GM18870 (cell line): Measurements from ENCODE around the gene P2RX1.

ENCODE experiments used
- ATAC-seq: cut with Tn5 transposase; IDR thresholded peaks from one replicate; pipeline ENCODE4 v1.9.1; 2021; ENCODE audit warnings: moderate library complexity; ENCODE audit not compliant: unreplicated experiment

Gene P2RX1

DNA sequence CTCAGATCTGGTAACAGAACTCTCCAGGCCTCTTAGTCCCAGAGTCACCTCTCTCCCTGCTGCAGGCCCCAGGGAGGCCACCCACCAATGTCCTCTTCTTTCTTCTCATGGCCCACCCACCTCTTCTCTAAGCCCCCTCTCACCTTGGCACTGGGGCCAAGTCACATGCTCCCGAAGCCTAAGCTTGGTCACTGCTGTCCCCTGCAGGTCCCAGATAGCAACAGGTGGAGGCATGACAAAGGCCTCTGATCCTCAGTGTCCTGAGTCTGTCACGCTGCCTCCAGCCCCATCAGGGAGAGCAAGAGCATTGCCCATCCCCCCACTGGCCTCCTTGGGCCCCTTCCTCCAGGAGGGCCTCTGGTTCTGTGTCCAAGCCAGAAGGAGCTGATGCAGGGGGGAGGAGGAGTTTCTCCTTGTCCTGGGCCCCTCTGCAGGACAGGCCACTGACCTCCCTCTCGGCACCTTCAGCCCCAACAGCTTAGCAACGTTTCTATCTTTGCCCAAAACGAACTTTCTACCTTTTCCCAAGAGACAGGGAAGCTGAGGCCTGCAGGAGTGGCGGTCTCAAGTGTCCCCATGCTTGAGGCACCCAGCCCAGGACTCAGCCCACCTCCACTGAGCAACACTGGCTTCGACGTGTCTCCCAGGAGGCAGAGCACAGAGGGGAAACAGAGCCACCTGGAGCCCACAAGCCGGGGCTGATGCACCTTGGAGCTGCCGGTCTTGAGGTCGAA, 8.6 kb downstream of the P2RX1 start:
- no peak for ATAC-seq

DNA sequence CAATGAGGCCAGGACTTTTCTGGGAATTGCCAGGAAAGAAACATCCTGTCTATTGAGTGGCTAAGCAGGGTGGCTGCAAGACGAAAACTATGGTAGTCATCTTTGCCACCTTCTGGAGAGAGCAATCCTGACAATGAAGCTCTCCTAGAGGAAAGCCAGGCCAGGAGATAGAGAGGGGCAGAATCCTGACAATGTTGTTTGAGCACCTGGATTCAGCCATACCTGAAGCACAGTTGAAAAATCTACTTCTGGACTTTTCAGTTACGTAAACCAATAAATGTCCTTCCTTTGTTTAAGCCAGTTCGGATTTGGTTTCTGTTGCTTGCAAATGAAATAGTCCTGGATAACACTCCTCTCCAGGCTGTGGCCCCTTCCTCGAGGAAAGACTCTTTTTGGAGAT, 9.4 kb downstream of the P2RX1 start:
- no peak for ATAC-seq

DNA sequence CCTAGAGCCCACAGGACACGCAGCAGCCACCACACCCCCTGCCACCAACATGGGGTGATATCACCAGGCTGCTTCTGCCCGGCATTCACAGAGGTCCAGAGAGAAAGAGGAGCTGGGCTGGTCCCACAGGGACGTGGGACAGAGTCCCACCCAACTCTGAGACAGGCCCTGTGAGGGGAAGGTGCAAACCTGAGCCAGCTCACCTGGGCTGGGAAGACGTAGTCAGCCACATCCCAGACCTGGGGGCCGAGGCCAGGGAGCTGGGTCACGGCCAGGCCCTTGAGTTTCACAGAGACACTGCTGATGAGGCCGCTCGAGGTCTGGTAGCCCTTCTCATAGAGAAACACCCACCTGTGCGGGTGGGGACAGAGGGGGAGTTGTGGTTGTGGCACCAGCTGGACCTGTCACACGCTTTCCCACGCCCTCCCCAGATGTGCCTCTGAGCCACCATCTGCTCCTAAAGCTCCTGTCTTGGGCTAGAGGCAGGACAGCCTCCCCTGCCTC, 11.2 kb downstream of the P2RX1 start:
- ATAC-seq = no peak

DNA sequence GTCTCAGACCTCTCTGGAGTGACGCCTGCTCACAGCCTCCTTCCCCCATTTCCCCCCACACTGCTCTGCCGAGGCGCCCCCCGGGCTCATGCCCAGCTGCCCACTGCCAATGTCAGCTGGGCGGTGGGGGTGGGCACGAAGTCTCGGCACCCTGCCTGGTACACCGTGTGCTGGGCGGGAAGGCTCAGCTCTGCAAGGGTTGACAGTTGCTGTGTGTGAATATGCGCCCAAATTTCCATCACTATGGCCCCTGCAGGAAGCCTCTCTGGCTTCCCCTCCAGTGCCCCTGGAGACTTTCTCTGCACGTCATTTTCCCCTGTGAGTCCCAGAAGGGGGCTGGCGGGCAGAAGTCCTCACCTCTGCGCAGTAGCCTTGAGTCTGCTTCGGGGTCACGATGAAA, 11.8 kb downstream of the P2RX1 start:
- ATAC-seq = no peak

DNA sequence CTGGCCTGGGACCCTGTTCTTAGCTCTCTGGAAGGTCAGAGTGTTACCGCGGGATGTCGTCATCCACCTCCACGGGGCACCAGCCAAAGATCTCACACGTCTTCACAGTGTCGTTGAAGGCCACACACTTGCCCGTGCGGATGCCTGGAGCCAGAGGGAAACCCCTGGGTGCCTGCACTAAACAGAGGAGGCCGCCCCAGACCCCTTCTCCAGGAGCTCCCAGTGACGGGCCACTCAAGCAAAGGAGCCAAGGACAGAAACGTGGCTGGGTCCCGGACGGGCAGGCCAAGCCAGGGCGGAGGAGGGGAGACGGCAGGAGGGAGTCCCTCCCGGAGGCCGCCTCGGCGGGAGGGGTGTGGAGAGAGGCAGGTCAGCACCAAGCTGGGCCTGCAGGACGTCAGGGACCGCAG, 12.4 kb downstream of the P2RX1 start:
- no peak for ATAC-seq

DNA sequence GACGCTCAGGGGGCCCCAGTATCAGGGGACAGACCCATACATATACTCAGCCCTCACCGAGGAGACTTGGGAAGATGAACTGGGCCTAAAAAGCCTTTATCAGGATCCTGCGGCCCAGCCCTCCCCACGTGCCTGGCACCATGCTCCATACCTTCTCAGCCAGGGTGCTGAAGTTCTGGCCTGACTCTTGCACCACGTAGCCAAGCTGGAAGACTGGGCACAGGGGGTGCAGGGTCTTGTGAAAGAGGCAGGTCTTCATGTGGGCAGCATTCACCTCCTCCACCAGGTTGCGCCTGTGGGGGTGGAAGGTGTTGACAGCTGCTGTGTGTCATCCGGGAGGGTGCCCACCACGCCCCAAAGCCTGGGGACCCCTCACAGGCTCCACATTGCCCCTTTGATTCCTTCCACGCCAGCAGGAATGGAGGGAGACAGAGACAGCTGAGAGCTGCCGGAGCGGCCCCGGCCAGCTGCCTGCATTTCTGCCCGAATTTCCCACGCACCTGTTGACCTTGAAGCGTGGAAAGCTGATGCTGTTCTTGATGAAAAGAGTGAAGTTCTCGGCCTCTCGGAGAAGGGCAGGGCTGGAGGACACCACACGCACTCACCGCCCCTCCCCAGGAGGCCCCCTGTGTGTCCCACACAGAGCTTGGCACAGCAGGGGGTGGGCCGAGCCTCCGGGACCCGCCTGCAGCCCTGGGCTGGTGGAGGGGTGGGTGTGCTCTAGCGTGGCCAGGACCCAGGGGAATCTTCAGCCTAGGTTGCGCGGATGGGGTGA, 13.0 kb downstream of the P2RX1 start:
- no peak for ATAC-seq

DNA sequence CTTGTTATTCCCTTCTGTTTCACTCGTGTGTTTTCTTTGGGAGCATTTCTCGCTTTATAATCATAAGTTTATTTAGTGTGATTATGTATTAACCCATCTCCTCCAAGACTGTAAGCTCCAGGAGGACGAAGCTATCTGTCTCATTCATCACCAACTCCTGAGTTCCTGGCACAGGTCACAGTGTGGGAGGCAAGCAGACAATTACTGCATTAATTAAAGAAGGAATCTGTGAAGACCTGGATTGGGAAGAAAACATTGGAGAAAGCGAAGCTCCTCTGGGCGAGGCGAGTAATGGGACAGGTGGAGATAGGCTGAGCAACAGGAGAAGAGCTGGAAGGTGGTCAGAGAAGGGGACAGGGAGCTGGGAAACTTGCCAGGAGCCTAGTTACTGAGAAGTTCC, 15.6 kb downstream of the P2RX1 start:
- no peak for ATAC-seq

DNA sequence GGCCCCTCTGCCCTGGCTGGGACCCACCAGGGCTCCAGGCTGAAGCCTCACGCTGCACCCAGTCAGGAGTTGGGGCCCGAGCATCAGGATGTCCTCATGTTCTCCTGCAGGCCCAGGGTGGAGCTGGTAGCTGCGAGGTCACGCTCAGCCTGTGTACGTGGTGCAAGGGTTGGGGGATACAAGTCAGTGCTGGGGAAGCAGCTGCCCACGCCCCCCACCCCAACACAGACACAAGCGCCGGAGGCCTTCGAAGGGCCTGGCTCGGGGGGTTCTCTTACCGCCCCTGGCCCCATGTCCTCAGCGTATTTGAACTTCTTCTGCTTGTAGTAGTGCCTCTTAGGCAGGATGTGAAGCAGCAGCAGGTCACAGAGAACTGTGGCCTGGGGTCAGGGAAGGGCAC, 18.5 kb downstream of the P2RX1 start:
- ATAC-seq = no peak

DNA sequence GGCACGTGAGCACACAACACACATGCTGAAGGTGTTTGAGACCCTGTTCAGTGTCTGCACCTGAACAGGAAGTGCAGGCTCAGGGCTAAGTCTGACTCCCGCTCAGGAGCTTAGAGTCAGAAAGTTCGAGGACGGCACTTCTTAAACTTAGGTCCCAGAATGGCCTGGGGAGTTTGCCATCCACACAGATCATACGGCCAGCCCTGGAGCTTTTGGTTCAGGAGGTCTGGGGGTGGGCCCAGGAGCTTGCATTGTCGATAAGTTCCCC, 19.4 kb downstream of the P2RX1 start:
- no peak for ATAC-seq

DNA sequence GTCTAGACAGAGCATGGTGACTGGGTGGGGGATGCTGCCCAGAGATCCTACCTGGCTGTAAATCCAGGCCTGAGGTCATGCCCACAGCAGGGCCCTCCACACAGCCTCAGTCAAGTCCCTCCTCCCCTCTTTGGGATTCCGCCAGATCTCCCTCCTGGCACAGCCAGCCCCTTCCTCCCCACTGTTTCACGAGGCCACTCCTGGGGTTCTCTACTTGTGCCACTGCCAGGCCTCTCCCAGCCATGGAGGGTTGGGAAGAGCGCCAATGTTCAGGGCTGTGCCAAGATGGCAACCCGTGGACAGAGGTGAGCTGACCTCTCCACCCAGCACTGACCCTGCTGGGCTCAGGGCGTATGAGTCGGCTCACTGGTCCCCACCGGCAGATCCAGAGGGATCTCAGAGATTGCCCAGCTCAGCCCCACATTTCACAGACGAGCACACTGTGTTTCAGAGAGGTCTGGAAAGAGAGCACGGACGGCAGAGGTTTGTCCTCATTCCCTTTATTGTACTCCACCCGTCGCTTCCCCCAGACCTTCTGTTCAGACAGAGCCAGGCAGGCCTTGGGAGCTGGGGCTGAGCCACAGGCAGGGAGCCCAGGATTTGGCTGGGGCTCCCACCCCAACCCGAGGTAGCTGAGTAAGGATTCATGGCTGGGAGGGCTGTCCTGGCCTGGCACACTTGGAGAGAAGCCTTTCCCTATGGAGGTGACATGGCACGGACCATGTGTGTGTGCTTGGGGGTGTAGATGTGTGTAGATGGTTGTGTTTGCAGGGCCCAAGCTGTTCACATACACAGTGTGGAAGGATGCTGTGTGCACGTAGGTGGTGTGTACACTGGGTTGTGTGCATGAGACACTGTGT, 19.9 kb downstream of the P2RX1 start:
- ATAC-seq = no peak

DNA sequence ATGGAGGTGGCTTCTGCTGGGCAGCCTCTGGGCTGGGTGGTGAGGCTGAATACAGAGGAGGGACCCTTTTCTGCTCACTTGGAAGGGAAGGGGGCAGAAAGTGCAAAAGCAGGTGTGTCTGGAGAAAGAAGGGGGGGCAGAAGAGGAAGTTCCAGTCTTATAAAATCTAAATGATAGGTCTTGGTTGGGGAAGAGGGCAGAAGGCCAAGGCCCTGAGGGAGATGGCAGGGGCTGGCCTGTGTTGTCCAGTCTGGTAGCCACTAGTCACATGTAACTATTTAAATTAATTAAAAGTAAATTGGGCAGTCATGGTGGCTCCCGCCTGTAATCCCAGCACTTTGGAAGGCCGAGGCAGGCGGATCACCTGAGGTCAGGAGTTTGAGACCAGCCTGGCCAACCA, 20.9 kb downstream of the P2RX1 start:
- no peak for ATAC-seq

DNA sequence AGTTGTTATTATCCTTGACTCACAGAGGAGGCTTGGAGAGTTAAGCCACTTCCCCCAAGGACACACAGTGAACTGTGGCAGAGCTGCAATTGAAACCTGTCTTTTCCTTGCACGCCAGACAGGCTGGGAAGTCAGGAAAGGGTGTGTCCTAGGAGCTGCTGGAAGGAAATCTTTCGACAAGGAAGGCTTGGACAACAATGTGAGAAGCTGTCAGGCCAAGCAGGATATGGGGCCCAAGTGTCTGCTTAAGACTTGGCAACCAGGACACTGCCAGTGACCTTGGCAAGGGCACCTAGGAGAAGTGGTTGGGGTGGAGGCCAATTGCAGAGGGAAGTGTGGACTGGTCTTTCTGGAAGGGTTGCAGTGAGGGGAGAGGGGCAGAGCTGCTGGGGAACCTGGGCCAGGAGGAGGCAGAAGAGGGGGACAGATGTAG, 21.3 kb downstream of the P2RX1 start:
- ATAC-seq = no peak

DNA sequence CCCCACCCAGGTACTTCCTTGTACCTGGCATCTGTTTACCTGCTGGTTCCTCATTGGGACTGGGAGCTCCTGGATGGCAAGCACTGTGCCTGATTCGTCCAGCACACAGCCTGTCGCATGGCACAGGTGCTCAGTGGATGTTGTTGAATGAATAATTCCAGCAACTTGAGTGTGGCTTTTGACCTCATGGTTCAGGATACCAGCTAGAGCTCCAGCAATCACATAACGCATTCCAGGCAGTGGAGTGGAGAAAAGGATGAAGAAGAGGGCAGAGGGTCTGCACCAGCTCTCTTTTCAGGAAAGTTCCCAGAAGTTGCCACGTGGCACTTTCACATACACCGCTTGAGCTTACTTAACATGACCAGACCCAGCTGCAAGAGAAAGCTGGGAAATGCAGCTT, 22.1 kb downstream of the P2RX1 start:
- no peak for ATAC-seq

DNA sequence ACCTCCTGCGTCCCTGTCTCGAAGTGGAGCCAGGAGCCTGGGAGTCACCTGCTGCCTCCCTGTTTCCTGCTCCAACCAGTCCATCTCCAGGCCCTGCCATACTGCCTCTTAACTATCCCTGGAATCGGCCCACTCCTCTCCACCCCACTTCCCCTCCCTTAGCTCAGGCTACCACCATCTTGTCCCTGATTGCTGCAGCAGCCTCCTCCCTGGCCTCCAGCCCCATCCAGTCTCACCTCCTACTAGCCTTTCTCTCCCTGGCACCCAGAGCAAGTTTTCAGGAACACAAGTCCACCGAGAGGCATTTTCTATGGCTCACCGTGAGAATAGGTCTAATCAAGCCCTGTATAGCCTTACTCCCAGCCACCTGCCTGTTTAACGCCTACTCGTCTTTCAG, 22.5 kb downstream of the P2RX1 start:
- no peak for ATAC-seq

DNA sequence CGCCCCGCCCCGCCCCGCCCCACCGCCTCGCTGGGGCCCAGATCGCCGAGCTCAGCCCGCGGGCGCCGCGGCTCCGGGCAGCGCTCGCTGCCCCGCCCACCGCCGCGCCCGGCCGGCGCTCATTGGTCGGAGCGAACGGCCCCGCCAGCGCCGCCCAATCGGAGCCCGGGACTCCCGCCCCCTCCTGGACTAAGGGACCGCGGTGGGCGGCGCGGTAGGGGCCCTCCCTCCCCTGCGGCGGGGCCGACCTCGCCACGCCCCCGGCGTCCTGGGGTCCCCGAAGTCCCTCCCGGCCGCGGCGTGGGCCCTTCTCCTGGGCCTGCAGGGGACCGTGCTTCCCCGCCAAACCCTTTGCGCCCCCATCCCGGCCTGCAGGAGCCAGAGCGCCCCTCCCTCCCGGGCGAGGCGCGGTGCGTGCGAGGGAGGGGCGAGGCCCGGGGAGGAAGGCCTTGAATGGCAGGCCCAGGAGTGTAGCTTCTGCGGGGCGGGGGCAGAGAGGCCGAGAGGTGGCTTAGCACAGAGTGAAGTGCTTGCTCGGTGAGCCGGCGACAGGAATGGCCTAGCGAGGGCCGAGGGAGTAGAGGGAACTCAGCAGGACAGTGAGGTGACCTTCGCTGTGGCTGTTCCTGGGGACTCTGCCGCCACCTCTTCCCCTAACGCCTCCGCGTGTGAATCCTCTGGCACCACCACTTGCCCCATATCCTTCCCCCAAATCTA, 23.1 kb downstream of the P2RX1 start, which contains the start of gene CAMKK1:
Gene CAMKK1 (minus strand): TSS at position 51 of the 717 bp plus-strand sequence. CDS start 7,366 bp downstream, outside the sequence.
- ATAC-seq = no peak

DNA sequence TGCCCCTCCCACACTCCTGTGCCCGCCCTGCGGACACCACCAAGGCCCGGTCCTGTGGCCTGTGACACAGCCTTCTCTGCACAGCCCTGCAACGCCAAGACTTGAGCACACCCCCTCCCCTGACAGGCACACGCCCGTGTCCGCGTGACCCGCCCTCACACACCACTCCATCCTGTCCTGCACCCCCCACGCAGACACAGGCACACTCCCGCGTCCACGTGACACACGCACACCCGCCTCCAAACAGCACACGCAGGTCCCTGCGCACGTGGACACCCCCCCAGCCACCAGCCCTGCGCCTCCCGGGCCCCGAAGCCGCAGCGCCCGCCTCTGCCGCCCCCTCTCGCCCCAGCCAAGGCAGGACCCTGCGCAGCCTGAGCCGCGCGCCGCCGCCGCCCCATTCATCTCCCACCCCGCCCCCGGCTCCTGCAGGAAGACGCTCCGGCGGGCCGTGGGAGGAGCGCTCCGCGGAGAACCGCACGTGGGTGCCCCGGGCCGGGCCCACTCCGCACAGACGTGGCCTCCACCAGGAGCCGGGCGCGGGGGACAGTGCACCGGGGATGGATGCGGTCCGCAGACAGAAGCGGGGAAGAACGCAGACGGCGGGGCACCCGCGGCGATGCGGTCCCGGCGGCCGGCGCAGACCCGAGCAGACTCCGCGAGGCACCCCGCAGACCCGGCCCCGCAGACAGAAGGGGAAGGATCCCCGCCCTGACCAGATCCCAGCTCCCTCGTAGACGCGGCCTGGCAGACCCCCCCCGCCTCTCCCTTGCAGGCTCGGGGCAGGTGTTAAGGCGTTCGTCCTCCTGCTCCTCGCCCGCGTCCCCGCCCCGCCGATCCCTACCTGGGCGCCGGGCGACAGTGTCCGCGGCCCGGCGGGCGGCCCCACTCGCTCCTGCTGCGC, 23.9 kb downstream of the P2RX1 start:
- ATAC-seq = no peak

DNA sequence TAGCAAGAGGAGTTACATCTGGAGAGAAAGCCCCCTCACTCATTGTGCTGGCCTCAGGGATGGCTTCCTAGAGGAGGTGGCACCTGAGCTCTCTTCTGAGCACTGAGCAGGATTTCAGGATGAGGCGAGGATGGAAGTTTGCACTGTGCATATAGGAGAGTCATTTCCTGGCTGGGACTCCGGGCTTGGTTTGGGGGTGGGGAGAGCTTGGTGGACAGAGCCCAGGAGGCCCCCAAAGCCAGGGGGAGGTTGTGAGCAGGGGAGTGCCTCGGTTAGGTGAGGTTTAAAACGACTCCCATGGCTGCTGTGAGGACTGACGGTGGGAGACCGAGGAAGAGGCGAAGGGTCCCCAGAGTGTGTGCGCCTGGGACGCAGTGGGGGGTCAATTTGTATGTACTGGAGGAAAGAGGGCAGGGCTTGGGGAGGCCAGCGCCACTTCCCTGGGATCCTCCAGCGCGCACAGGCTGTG, 24.6 kb downstream of the P2RX1 start:
- ATAC-seq = no peak

DNA sequence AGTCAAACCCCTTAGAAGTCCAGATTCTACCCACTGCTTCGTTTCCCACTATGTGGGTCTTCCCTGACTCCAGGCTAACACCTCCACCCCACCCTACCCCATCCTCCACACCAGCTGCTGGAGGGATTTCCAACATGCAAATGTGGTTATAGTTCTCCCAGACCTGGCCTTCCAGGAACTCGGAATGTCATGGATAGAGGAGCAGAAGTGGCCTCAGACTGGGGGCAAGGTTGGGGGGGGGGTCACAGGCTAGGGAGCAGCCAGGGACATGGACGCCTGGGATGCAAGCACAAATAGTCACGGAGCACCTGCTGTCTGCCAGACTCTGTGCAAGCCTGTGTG, 25.4 kb downstream of the P2RX1 start:
- no peak for ATAC-seq

DNA sequence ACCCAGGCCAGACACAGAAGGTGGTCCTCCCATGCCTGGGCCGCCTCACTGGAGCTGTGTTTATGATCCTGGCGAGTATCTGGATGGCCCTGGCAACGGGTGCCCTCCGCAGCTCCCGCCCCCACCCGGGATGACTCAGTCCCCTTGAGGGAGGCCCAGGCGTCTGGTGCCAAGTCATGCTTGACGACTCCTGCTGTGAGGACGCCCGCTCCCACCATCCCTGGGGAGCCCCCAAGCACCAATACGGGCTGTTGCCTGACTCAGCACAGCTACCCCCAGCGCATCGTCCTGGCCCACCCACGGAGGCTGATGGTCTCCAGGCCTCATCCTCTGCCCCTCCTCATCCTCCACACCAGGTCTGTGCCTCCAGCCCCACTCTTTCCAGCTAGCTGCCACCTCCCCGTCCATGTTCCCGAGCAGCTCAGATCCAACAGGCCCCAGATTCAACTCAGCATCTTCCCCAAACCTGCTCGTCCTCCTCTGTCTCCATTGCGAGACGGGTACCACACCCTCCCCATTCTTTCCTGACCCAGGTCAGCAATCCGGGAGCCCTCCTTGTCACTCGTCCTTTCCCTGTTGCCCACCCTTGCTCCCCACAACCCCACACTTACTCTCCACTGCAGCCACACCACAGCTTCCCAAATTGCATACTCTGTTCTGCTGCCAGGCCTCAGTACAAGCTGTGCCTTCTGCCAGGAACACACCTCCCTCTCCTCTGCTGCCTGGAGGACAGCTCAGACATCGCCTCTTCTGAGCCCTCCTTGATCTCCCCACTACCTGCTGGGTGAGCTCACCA, 26.0 kb downstream of the P2RX1 start:
- ATAC-seq = no peak
